HEK293 (cell line): ENCODE measurements around the gene SLC39A11.

ENCODE experiments used
- CTCF ChIA-PET: fragments of 350-600 bp; formaldehyde crosslinking; extraction: SDS; loops from one replicate; lab custom pipeline; 2021; ENCODE audit warnings: antibody characterized with exemption; lab: Yijun Ruan, JAX
- POLR2A ChIA-PET: fragments of 300-600 bp; formaldehyde crosslinking; extraction: SDS; loops from one replicate; lab custom pipeline; 2020; ENCODE audit warnings: antibody characterized with exemption, inconsistent platforms; lab: Yijun Ruan, JAX
- H3K27ac ChIP-seq: fragments of 200-500 bp; sonication (Bioruptor generic); 2 replicates; pipeline ENCODE4 v1.5.1; 2014; ENCODE audit warnings: low read depth, low read length, control low read depth, inconsistent platforms; ENCODE audit errors: extremely low read depth
- H3K36me3 ChIP-seq, 2 experiments: fragments of 200-500 bp in 1 of 2; sonication (Bioruptor generic) in 1 of 2; 1 replicate in 1 of 2; 2 replicates in 1 of 2; pipeline ENCODE4 v1.5.1; 2014 to 2017; ENCODE audit warnings: inconsistent platforms in 2 of 2, low read length in 2 of 2; ENCODE audit not compliant: control insufficient read depth in 2 of 2, insufficient read depth in 1 of 2
- H3K4me1 ChIP-seq: fragments of 200-500 bp; sonication (Bioruptor generic); 2 replicates; pipeline ENCODE4 v1.5.1; 2014; ENCODE audit warnings: mild to moderate bottlenecking, low read length, inconsistent platforms; ENCODE audit not compliant: control insufficient read depth, insufficient read depth
- H3K4me3 ChIP-seq: 2 replicates; pipeline ENCODE4 v1.5.1; 2011; ENCODE audit warnings: low read depth, mild to moderate bottlenecking, control low read depth, low read length, moderate library complexity
- H3K9me3 ChIP-seq: fragments of 200-500 bp; sonication (Bioruptor generic); 2 replicates; pipeline ENCODE4 v1.5.1; 2014; ENCODE audit warnings: low read depth, low read length, inconsistent platforms; ENCODE audit not compliant: control insufficient read depth, insufficient read depth
- GFI1B ChIP-seq: fragments of 450-650 bp; formaldehyde crosslinking; IDR thresholded peaks from 2 replicates; pipeline ENCODE4 v1.5.1; 2016; ENCODE audit warnings: missing biosample characterization, missing genetic modification characterization
- KLF8 ChIP-seq: fragments of 450-650 bp; formaldehyde crosslinking; IDR thresholded peaks from 2 replicates; pipeline ENCODE4 v1.5.1; 2016; ENCODE audit warnings: missing biosample characterization, missing genetic modification characterization
- OVOL3 ChIP-seq: fragments of 450-650 bp; formaldehyde crosslinking; IDR thresholded peaks from 2 replicates; pipeline ENCODE4 v1.5.1; 2016; ENCODE audit warnings: missing biosample characterization, missing genetic modification characterization
- PRDM1 ChIP-seq: fragments of 450-650 bp; formaldehyde crosslinking; IDR thresholded peaks from 2 replicates; pipeline ENCODE4; 2016; ENCODE audit warnings: missing biosample characterization, missing genetic modification characterization
- SP3 ChIP-seq: fragments of 450-650 bp; formaldehyde crosslinking; IDR thresholded peaks from 2 replicates; pipeline ENCODE4 v1.5.1; 2016; ENCODE audit warnings: missing biosample characterization, missing genetic modification characterization
- ZEB2 ChIP-seq: fragments of 450-650 bp; formaldehyde crosslinking; IDR thresholded peaks from 2 replicates; pipeline ENCODE4 v1.5.1; 2016; ENCODE audit warnings: missing biosample characterization, missing genetic modification characterization
- ZNF121 ChIP-seq: fragments of 450-650 bp; formaldehyde crosslinking; IDR thresholded peaks from 2 replicates; pipeline ENCODE4 v1.5.1; 2016; ENCODE audit warnings: missing biosample characterization, missing genetic modification characterization
- ZNF133 ChIP-seq: fragments of 450-650 bp; formaldehyde crosslinking; IDR thresholded peaks from 2 replicates; pipeline ENCODE4 v1.5.1; 2016; ENCODE audit warnings: missing biosample characterization, missing genetic modification characterization
- ZNF211 ChIP-seq: fragments of 450-650 bp; formaldehyde crosslinking; IDR thresholded peaks from 2 replicates; pipeline ENCODE4 v1.5.1; 2016; ENCODE audit warnings: low read depth, missing biosample characterization, missing genetic modification characterization
- ZNF214 ChIP-seq: fragments of 450-650 bp; formaldehyde crosslinking; IDR thresholded peaks from 2 replicates; pipeline ENCODE4 v1.5.1; 2017; ENCODE audit warnings: missing biosample characterization, mild to moderate bottlenecking, missing genetic modification characterization, borderline replicate concordance
- ZNF23 ChIP-seq: fragments of 450-650 bp; formaldehyde crosslinking; IDR thresholded peaks from 2 replicates; pipeline ENCODE4 v1.5.1; 2016; ENCODE audit warnings: missing biosample characterization, missing genetic modification characterization, borderline replicate concordance
- ZNF302 ChIP-seq: fragments of 450-650 bp; formaldehyde crosslinking; IDR thresholded peaks from 2 replicates; pipeline ENCODE4 v1.5.1; 2016; ENCODE audit warnings: missing biosample characterization, missing genetic modification characterization, low read depth
- ZNF510 ChIP-seq: fragments of 450-650 bp; formaldehyde crosslinking; IDR thresholded peaks from 2 replicates; pipeline ENCODE4 v1.5.1; 2018; ENCODE audit warnings: mild to moderate bottlenecking, missing genetic modification characterization, missing biosample characterization; ENCODE audit not compliant: insufficient replicate concordance
- ZNF555 ChIP-seq: fragments of 450-650 bp; formaldehyde crosslinking; conservative IDR thresholded peaks from 2 replicates; pipeline ENCODE4 v1.5.1; 2017; ENCODE audit warnings: missing biosample characterization, mild to moderate bottlenecking, missing genetic modification characterization, inconsistent platforms
- ZNF571 ChIP-seq: fragments of 450-650 bp; formaldehyde crosslinking; IDR thresholded peaks from 2 replicates; pipeline ENCODE4 v1.5.0; 2017; ENCODE audit warnings: missing biosample characterization, missing genetic modification characterization
- ZNF610 ChIP-seq: fragments of 450-650 bp; formaldehyde crosslinking; IDR thresholded peaks from 2 replicates; pipeline ENCODE4 v1.5.1; 2016; ENCODE audit warnings: missing biosample characterization, missing genetic modification characterization, borderline replicate concordance
- ZNF626 ChIP-seq: fragments of 450-650 bp; sonication (Bioruptor Pico); formaldehyde crosslinking; IDR thresholded peaks from 2 replicates; pipeline ENCODE4 v1.5.1; 2018; ENCODE audit warnings: missing biosample characterization, missing genetic modification characterization, inconsistent platforms
- TF ChIP-seq, protein P1 (sequence below): fragments of 450-650 bp; formaldehyde crosslinking; conservative IDR thresholded peaks from 2 replicates; pipeline ENCODE4 v1.5.1; 2016; ENCODE audit warnings: low read depth, missing biosample characterization, missing genetic modification characterization
- TF ChIP-seq, protein P2 (sequence below): fragments of 450-650 bp; formaldehyde crosslinking; IDR thresholded peaks from 2 replicates; pipeline ENCODE4; 2016; ENCODE audit warnings: missing biosample characterization, missing genetic modification characterization
- TF ChIP-seq, protein P3 (sequence below): fragments of 450-650 bp; formaldehyde crosslinking; IDR thresholded peaks from 2 replicates; pipeline ENCODE4 v1.5.1; 2016; ENCODE audit warnings: missing biosample characterization, missing genetic modification characterization
- TF ChIP-seq, protein P4 (sequence below): fragments of 450-650 bp; formaldehyde crosslinking; IDR thresholded peaks from 2 replicates; pipeline ENCODE4 v1.5.1; 2016; ENCODE audit warnings: missing biosample characterization, missing genetic modification characterization
- TF ChIP-seq, protein P5 (sequence below): fragments of 450-650 bp; formaldehyde crosslinking; IDR thresholded peaks from 2 replicates; pipeline ENCODE4 v1.5.1; 2016; ENCODE audit warnings: missing biosample characterization, missing genetic modification characterization, borderline replicate concordance
- TF ChIP-seq, protein P6 (sequence below): fragments of 450-650 bp; formaldehyde crosslinking; IDR thresholded peaks from 2 replicates; pipeline ENCODE4 v1.5.1; 2016; ENCODE audit warnings: missing biosample characterization, missing genetic modification characterization

SLC39A11 gene

DNA sequence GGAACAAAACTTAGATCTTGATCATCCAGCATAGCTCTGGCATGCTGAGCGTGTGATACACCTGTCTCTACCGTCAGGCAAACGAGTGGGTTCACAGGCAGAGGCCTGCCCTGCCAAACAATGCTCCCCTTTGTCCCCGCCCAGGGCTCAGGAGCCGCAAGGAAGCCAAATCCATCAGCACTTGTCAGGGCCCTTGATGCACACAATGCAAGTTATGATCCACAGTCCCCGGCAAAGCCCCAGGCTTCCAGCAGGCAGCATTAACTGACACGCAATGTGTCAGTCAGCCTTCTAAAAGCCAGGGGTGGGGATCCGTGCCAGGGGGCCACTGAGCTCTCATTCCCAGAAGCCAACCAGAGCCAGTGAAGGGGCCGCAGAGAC, 460.9 kb downstream of the SLC39A11 start (continued):
- TF ChIP-seq, protein P1, sequence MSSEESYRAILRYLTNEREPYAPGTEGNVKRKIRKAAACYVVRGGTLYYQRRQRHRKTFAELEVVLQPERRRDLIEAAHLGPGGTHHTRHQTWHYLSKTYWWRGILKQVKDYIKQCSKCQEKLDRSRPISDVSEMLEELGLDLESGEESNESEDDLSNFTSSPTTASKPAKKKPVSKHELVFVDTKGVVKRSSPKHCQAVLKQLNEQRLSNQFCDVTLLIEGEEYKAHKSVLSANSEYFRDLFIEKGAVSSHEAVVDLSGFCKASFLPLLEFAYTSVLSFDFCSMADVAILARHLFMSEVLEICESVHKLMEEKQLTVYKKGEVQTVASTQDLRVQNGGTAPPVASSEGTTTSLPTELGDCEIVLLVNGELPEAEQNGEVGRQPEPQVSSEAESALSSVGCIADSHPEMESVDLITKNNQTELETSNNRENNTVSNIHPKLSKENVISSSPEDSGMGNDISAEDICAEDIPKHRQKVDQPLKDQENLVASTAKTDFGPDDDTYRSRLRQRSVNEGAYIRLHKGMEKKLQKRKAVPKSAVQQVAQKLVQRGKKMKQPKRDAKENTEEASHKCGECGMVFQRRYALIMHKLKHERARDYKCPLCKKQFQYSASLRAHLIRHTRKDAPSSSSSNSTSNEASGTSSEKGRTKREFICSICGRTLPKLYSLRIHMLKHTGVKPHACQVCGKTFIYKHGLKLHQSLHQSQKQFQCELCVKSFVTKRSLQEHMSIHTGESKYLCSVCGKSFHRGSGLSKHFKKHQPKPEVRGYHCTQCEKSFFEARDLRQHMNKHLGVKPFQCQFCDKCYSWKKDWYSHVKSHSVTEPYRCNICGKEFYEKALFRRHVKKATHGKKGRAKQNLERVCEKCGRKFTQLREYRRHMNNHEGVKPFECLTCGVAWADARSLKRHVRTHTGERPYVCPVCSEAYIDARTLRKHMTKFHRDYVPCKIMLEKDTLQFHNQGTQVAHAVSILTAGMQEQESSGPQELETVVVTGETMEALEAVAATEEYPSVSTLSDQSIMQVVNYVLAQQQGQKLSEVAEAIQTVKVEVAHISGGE (tag by site-specific recombination) = no peak
- TF ChIP-seq, protein P2, sequence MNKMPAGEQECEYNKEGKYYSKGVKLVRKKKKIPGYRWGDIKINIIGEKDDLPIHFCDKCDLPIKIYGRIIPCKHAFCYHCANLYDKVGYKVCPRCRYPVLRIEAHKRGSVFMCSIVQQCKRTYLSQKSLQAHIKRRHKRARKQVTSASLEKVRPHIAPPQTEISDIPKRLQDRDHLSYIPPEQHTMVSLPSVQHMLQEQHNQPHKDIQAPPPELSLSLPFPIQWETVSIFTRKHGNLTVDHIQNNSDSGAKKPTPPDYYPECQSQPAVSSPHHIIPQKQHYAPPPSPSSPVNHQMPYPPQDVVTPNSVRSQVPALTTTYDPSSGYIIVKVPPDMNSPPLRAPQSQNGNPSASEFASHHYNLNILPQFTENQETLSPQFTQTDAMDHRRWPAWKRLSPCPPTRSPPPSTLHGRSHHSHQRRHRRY = no peak
- TF ChIP-seq, protein P3, sequence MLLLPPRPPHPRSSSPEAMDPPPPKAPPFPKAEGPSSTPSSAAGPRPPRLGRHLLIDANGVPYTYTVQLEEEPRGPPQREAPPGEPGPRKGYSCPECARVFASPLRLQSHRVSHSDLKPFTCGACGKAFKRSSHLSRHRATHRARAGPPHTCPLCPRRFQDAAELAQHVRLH (tag by site-specific recombination) = no peak
- TF ChIP-seq GFI1B (no peak), ZNF121 (tag by site-specific recombination) (no peak), ZNF133 (tag by site-specific recombination) (no peak)

DNA sequence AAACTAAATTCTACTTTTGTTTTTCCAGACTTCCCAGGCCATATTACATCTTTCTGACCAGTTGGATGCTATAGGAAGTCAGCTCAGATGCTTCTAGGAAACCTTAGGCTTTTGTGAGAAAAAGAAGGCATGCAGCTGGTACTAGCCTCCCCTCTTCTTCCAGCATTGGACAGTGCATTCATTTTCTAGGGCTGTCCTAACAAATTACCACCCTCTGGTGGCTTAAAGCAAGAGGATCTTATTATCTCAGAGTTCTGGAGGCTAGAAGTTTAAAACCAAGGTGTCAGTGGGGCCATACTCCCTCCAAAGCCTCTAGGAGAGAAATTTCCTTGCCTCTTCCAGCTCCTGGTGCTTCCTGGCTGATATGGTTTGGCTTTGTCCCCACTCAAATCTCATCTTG, 467.8 kb downstream of the SLC39A11 start:
- Histone ChIP-seq H3K4me1 (no peaks in the 10 kb centered on the region), H3K27ac (no peak overlapping the region), H3K36me3 (no peaks in the 10 kb centered on the region), H3K4me3 (no peak overlapping the region), H3K9me3 (no peaks in the 10 kb centered on the region; the same call in 1 of the 2 replicates)
- CTCF ChIA-PET = interaction anchor here (0.6 to 1.9 kb wide), 5 partner anchors 9 to 1858 kb away, joined by 3 to 6 read pairs (median 3); no protein-coding TSS in a partner anchor
- TF ChIP-seq ZNF23 (tag by site-specific recombination) (no peak), ZNF510 (no peak), ZNF571 (tag by site-specific recombination) (no peak)
- TF ChIP-seq, protein P4, sequence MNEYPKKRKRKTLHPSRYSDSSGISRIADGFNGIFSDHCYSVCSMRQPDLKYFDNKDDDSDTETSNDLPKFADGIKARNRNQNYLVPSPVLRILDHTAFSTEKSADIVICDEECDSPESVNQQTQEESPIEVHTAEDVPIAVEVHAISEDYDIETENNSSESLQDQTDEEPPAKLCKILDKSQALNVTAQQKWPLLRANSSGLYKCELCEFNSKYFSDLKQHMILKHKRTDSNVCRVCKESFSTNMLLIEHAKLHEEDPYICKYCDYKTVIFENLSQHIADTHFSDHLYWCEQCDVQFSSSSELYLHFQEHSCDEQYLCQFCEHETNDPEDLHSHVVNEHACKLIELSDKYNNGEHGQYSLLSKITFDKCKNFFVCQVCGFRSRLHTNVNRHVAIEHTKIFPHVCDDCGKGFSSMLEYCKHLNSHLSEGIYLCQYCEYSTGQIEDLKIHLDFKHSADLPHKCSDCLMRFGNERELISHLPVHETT (tag by site-specific recombination) = no peak
- POLR2A ChIA-PET = no interaction called here

DNA sequence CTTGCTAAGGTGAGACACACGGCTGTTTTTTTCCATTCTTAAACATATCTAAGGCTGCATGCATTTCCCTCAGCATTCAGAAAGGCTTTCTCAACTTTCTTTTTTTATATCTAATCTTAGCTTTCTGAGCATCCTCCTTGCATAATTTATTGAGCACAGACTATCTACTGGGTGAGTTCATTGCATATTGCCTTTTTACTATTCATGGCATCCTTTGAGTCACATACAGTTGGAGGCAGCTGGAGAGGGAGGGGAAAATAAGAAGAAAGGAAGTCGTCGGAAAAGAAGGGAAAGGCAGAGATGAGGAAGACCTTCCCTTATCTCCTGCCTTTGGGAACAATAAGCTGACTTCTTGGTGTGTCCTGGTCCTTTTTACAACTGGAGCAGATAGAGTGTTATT, 468.3 kb downstream of the SLC39A11 start:
- H3K4me3 ChIP-seq = no peak overlapping the region
- H3K36me3 ChIP-seq = no peaks in the 10 kb centered on the region
- CTCF ChIA-PET = interaction anchor here (0.6 to 1.9 kb wide), 3 partner anchors 37 to 1858 kb away, joined by 3 to 6 read pairs (median 5); no protein-coding TSS in a partner anchor
- H3K9me3 ChIP-seq = no peaks in the 10 kb centered on the region; the same call in 1 of the 2 replicates
- no peaks in the 10 kb centered on the region for H3K4me1 ChIP-seq
- no peak for TF ChIP-seq KLF8 (tag by site-specific recombination)
- TF ChIP-seq, protein P5, sequence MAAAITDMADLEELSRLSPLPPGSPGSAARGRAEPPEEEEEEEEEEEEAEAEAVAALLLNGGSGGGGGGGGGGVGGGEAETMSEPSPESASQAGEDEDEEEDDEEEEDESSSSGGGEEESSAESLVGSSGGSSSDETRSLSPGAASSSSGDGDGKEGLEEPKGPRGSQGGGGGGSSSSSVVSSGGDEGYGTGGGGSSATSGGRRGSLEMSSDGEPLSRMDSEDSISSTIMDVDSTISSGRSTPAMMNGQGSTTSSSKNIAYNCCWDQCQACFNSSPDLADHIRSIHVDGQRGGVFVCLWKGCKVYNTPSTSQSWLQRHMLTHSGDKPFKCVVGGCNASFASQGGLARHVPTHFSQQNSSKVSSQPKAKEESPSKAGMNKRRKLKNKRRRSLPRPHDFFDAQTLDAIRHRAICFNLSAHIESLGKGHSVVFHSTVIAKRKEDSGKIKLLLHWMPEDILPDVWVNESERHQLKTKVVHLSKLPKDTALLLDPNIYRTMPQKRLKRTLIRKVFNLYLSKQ = no peak
- no peak for TF ChIP-seq ZNF610
- TF ChIP-seq OVOL3 (tag by site-specific recombination) = no peak
- TF ChIP-seq PRDM1 = no peak
- no peak for TF ChIP-seq GFI1B
- no peak for TF ChIP-seq ZEB2 (tag by site-specific recombination)
- TF ChIP-seq ZNF211 (tag by site-specific recombination) = no peak
- TF ChIP-seq ZNF555 (tag by site-specific recombination) = no peak
- TF ChIP-seq, protein P3 (tag by site-specific recombination) = no peak
- no peak for TF ChIP-seq ZNF214 (tag by site-specific recombination)
- TF ChIP-seq, protein P6, sequence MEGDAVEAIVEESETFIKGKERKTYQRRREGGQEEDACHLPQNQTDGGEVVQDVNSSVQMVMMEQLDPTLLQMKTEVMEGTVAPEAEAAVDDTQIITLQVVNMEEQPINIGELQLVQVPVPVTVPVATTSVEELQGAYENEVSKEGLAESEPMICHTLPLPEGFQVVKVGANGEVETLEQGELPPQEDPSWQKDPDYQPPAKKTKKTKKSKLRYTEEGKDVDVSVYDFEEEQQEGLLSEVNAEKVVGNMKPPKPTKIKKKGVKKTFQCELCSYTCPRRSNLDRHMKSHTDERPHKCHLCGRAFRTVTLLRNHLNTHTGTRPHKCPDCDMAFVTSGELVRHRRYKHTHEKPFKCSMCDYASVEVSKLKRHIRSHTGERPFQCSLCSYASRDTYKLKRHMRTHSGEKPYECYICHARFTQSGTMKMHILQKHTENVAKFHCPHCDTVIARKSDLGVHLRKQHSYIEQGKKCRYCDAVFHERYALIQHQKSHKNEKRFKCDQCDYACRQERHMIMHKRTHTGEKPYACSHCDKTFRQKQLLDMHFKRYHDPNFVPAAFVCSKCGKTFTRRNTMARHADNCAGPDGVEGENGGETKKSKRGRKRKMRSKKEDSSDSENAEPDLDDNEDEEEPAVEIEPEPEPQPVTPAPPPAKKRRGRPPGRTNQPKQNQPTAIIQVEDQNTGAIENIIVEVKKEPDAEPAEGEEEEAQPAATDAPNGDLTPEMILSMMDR (tag by site-specific recombination) = no peak
- TF ChIP-seq ZNF302 = no peak
- no peak for TF ChIP-seq SP3 (tag by site-specific recombination)
- no peak for TF ChIP-seq ZNF626 (tag by site-specific recombination)
- H3K27ac ChIP-seq = no peak overlapping the region
- POLR2A ChIA-PET = no interaction called here
